ENCODE results near the gene IL32.

Gene IL32

GRCh38 chr16:3065069-3065741 is at the start of gene IL32:
TSS of gene IL32 (plus strand) at chr16:3065640. CDS start at chr16:3065812, 172 bp downstream.
- DNase-seq (ENCODE audit: low read depth) = peak; percentile 59

- no peak for DNase-seq (ENCODE audit: low read depth)
These were observed 49.4 kb upstream of the IL32 start for GRCh38 chr16:3015865-3016521.

- DNase-seq (ENCODE audit: low read depth) = no peak
These were observed 48.1 kb upstream of the IL32 start for GRCh38 chr16:3017344-3017743.

GRCh38 chr16:3017794-3018506 is 47.5 kb upstream of the IL32 start, which contains the start of gene CLDN6:
TSS of gene CLDN6 (minus strand) at chr16:3018183. CDS start at chr16:3016021, 2,162 bp downstream.
- no peak for DNase-seq (ENCODE audit: low read depth)

GRCh38 chr16:3019594-3020246 is 45.7 kb upstream of the IL32 start:
- no peak for DNase-seq (ENCODE audit: low read depth)

GRCh38 chr16:3020247-3020603 is 45.2 kb upstream of the IL32 start, which contains the start of gene TNFRSF12A:
TSS of gene TNFRSF12A (plus strand) at chr16:3020368. CDS start at chr16:3020398, 30 bp downstream.
- peak; percentile 51 for DNase-seq (ENCODE audit: low read depth)

- peak; percentile 84 for DNase-seq (ENCODE audit: low read depth)
These were observed 44.6 kb upstream of the IL32 start for GRCh38 chr16:3020604-3021448.

- DNase-seq (ENCODE audit: low read depth) = peak; percentile 94
These were observed 43.8 kb upstream of the IL32 start for GRCh38 chr16:3021449-3022207.

GRCh38 chr16:3022208-3022683 is 43.2 kb upstream of the IL32 start:
- DNase-seq (ENCODE audit: low read depth) = peak; percentile 95

GRCh38 chr16:3022684-3023414 is 42.6 kb upstream of the IL32 start:
- DNase-seq (ENCODE audit: low read depth) = no peak

- peak; percentile 60 for DNase-seq (ENCODE audit: low read depth)
These were observed 42.1 kb upstream of the IL32 start for GRCh38 chr16:3023415-3023668.

GRCh38 chr16:3023669-3024478 is 41.6 kb upstream of the IL32 start, which contains the start of the genes HCFC1R1 and THOC6:
TSS of gene HCFC1R1 (minus strand) at chr16:3023942. CDS start at chr16:3023941, 1 bp downstream.
TSS of gene THOC6 (plus strand) at chr16:3024035. CDS start at chr16:3024327, 292 bp downstream.
- peak; percentile 97 for DNase-seq (ENCODE audit: low read depth)

- no peak for DNase-seq (ENCODE audit: low read depth)
These were observed 40.1 kb upstream of the IL32 start for GRCh38 chr16:3025032-3026002.

- DNase-seq (ENCODE audit: low read depth) = no peak
These were observed 39.4 kb upstream of the IL32 start for GRCh38 chr16:3026003-3026378.

GRCh38 chr16:3026609-3027488 is 38.6 kb upstream of the IL32 start:
- no peak for DNase-seq (ENCODE audit: low read depth)

GRCh38 chr16:3027489-3027795 is 38.0 kb upstream of the IL32 start:
- no peak for DNase-seq (ENCODE audit: low read depth)
